PFSK-1 (cell line): ENCODE data around the gene GALNT18.

Source experiments
- FOXP2 ChIP-seq: optimal IDR thresholded peaks from 2 replicates; pipeline ENCODE3; 2011; ENCODE audit warnings: borderline replicate concordance, control low read depth, inconsistent platforms; ENCODE audit not compliant: insufficient read depth; ENCODE audit errors: extremely low read length, extremely low read depth
- POLR2AphosphoS5 ChIP-seq: IDR thresholded peaks from 2 replicates; pipeline ENCODE4 v1.6.1; 2012; ENCODE audit warnings: low read depth, mild to moderate bottlenecking, control low read depth, low read length, moderate library complexity
- SIN3A ChIP-seq: IDR thresholded peaks from 2 replicates; pipeline ENCODE4 v1.6.1; 2012; ENCODE audit warnings: mild to moderate bottlenecking, low read length, moderate library complexity, borderline replicate concordance; ENCODE audit not compliant: insufficient read depth
- TAF1 ChIP-seq: IDR thresholded peaks from 2 replicates; pipeline ENCODE4 v1.6.1; 2012; ENCODE audit warnings: low read length, control low read depth, borderline replicate concordance; ENCODE audit not compliant: insufficient read depth
- TF ChIP-seq, protein P1 (sequence below), 2 experiments: IDR thresholded peaks; 2 replicates each; pipeline versions ENCODE4 v1.6.1 to v1.8.0; 2011 to 2012; ENCODE audit warnings: low read depth in 2 of 2, low read length in 2 of 2, control low read depth in 1 of 2, inconsistent platforms in 1 of 2, mild to moderate bottlenecking in 1 of 2, moderate library complexity in 1 of 2; ENCODE audit not compliant: insufficient read depth in 1 of 2

The GALNT18 gene

DNA sequence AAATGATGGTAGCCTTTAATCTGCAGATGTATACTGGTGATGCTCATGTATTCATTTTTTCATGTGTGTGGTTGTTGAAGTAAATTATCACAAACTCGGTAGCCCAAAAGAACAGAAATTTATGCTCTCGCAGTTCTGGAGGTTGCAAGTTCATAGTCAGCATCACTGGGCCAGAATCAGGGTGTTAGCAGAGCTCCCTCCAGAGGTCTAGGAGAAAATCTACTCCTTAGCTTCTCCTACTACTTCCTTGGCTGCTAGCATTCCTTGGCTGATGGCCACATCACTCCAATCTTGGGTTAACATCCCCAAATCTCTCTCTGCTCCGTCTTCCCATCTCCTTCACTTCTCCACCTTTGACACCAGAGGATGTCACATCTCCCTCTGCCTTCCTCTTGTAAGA, 45.3 kb upstream of the GALNT18 start:
- TF ChIP-seq SIN3A (no peak), POLR2AphosphoS5 (no peak), FOXP2 (no peak), TAF1 (no peak)
- TF ChIP-seq, protein P1, sequence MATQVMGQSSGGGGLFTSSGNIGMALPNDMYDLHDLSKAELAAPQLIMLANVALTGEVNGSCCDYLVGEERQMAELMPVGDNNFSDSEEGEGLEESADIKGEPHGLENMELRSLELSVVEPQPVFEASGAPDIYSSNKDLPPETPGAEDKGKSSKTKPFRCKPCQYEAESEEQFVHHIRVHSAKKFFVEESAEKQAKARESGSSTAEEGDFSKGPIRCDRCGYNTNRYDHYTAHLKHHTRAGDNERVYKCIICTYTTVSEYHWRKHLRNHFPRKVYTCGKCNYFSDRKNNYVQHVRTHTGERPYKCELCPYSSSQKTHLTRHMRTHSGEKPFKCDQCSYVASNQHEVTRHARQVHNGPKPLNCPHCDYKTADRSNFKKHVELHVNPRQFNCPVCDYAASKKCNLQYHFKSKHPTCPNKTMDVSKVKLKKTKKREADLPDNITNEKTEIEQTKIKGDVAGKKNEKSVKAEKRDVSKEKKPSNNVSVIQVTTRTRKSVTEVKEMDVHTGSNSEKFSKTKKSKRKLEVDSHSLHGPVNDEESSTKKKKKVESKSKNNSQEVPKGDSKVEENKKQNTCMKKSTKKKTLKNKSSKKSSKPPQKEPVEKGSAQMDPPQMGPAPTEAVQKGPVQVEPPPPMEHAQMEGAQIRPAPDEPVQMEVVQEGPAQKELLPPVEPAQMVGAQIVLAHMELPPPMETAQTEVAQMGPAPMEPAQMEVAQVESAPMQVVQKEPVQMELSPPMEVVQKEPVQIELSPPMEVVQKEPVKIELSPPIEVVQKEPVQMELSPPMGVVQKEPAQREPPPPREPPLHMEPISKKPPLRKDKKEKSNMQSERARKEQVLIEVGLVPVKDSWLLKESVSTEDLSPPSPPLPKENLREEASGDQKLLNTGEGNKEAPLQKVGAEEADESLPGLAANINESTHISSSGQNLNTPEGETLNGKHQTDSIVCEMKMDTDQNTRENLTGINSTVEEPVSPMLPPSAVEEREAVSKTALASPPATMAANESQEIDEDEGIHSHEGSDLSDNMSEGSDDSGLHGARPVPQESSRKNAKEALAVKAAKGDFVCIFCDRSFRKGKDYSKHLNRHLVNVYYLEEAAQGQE (IDR thresholded peaks at IDR 0.05; ENCODE audit: insufficient read depth in 1 of 2, low read depth in 2 of 2, low read length in 2 of 2) = no peak

DNA sequence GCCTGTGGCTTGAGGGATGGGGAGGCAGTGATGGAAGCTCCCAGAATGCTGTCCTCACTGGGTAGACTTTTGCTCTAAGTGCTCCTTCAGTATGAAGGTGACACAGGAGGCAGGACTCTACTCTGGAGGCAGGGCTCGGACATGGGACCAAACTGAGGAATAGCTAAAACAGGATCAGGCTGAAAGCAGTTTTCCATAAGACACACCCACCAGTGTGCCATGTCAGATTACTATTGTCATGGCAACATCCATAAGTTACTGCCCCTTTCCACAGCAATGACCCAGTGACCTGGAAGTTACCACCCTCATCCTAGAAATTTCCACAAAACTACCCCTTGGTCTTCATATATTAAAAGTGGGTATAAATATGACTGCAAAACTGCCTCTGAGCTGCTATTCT, 43.6 kb upstream of the GALNT18 start:
- no peak for TF ChIP-seq TAF1
- no peak for TF ChIP-seq SIN3A

DNA sequence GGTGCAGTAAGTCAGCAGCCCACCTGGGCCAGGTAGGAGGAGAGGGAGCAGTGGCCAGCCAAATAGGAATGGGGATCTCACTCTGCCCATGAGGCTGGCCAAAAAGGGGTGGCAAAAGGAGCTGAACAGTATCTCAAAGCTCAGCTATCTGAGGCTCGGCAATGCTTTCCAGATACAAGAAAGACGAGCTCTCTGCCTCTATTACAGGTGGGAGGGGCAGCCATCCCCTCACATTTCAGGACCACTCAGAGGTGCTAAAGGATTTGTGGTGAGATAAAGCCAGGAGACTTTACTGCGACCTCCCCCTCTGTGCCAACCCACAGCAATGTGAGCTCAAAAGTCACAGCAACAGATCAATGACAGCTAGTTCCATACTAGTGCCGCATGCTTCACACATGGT, 42.1 kb upstream of the GALNT18 start:
- TF ChIP-seq, protein P1 (IDR thresholded peaks at IDR 0.05; ENCODE audit: insufficient read depth in 1 of 2, low read depth in 2 of 2, low read length in 2 of 2) = no peak
- TF ChIP-seq POLR2AphosphoS5 = no peak
- TF ChIP-seq SIN3A = no peak
- no peak for TF ChIP-seq TAF1
- no peak for TF ChIP-seq FOXP2

DNA sequence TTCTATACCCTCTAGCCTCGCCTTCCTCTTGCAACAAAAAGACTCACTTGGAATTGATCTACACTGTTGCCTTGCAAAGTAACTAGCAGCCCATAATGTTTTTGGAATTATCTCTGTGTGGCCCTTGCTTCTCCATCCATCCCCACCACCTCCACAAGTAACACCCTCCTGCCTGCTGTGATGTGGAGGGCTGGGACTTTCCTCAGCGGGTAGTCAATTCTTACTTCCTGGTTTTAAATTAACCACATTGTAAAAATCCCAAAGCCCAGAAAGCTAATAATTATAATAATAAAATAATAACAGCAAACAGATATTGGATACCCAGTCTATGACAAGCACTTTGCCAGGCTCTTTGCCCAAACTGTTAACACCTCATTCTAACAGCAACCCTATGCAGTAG, 40.8 kb upstream of the GALNT18 start:
- TF ChIP-seq TAF1 = no peak
- no peak for TF ChIP-seq POLR2AphosphoS5
- TF ChIP-seq, protein P1 (IDR thresholded peaks at IDR 0.05; ENCODE audit: insufficient read depth in 1 of 2, low read depth in 2 of 2, low read length in 2 of 2) = no peak
- no peak for TF ChIP-seq FOXP2
- TF ChIP-seq SIN3A = no peak

DNA sequence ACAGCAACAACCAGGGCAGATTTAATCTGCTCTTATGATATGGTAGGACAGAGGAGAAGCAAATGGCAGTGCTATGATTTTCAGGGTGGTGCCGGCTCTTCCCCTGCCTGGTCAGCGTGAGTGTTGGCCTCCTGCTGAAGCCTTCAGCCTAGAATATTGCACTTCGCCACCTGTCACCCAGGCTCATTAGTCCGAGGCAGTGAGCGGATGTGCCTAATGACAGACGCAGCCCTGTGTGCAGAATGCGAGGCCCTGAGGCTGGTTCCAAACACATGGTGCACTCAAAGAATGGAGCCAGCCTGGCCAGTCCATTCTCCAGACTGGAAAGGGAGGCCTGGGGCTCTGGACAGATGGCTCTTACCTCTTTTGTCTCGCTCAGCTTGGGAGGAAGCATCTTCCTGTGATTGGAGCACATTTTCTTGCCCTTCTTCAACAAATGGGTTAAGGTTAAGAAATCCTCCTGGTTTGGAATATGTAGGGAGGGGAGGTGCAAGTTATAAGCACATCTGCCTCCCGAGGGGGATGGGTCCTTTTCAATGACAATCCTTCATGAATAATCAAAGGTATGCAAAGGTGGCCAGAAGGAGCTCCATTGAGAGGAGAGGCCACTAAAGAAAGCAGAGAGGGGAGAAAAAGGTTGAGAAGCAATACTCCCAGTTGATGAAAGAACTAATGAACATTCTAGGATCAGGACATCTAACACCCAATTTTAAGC, 39.7 kb upstream of the GALNT18 start:
- TF ChIP-seq FOXP2 (no peak), POLR2AphosphoS5 (no peak), TAF1 (no peak), SIN3A (no peak)
- TF ChIP-seq, protein P1 (IDR thresholded peaks at IDR 0.05; ENCODE audit: insufficient read depth in 1 of 2, low read depth in 2 of 2, low read length in 2 of 2) = no peak
